ENCODE data around the gene SETD3. TPM values are rescaled to one million over a fixed set of nuclear protein-coding genes. Genes with fewer than 3 reads are reported as not detected.
A peak's percentile ranks its signal among the peaks of the same experiment; 100 is the strongest.

Gene SETD3
- total RNA-seq (2014; rRNA removed; shearing (Covaris generic)) (68.0 and 76.2 TPM in 2 replicates), polyA plus RNA-seq (2016; fragmentation: Nextera tagmentation; extraction: Ambion mirVana) (35.7 and 40.7 TPM in 2 replicates)
- long read RNA-seq, transcript SETD3-202 (13 exons, 2,878 nt), result major isoform, 11 of 17 reads
- long read RNA-seq, partial matches to known transcripts, result 4 of 17 reads
- long read RNA-seq, other reads (novel, unspliced or antisense), result 2 of 17 reads

DNA sequence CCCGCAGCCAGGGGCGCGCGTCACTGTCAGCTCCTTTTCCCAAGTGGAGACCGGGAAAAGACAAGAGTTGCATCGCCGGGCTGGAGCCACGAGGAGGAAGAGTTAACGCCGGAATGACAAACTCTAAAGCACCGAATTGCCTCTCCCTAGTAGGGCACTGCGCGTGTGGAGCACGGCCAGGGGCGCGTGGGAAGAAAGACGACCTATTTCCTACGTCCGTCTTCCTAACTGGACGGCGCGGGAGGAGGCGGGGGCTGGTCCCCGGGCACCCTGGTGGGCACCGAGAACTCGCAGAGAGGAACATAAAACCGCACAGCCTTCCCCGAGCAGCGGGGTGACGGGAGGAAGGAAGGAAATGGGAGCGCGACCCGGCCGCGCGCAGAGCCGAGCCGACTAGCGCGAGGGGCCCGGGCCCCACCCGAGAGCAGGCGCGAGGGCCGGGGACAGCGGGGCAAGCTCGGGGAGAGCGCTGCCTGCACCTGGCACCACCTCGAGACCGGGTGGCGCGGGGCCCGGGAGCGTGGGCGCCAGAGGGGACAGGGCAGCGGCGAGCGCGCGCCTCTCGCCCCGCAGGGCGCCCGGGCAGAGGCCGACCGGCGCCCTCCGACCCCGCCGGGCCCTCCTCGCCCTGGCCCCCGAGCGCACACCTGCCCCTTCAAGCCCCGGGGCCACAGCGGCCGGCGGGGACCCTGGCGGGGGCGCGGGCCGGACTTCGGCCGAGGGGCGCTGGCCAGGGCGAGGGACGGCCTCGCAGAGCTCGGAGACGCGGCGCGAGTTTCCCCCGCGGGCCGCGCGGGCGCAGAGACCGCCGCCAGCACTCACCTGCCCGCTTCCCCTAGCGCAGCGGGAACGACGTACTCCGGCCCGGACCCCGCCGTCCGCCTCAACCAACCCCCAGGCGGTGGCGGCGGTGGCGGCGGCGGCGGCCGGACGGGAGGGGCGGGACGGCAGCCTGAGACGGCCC is at the start of gene SETD3:
SETD3 (minus strand) TSS at position 954 of the 964 bp plus-strand sequence. CDS start 15,054 bp downstream, outside the sequence.
- Histone ChIP-seq H3K9me2 (ENCODE audit: insufficient read depth) (no peaks in the 10 kb centered on the region), H3K27ac (ENCODE audit: low read depth) (peak within 1 kb of the TSS; percentile 90), H2AFZ (peak within 1 kb of the TSS; percentile 54), H3K36me3 (ENCODE audit: insufficient read depth) (no peaks in the 10 kb centered on the region), H3K4me1 (ENCODE audit: insufficient read depth) (peaks cover 21% of the 10 kb centered on the region), H3F3A (replicated peaks; ENCODE audit: low read depth) (0 out of 2 replicates have a peak, but pooled peaks cover 6% of the 10 kb centered on the region), H3K4me2 (peak within 1 kb of the TSS; percentile 98), H4K20me1 (replicated peaks; ENCODE audit: insufficient read depth) (peaks cover 60% of the 10 kb centered on the region), H3K79me2 (replicated peaks; ENCODE audit: insufficient read depth) (peaks cover 87% of the 10 kb centered on the region), H3K27me3 (ENCODE audit: insufficient read depth) (no peaks in the 10 kb centered on the region), H3K4me3 (peak within 1 kb of the TSS; percentile 92)
- peak within 1 kb of the TSS; percentile 99 for H3K27ac Mint-ChIP-seq
- peak; percentile 68 for DNase-seq (ENCODE audit: low spot score)
- ATAC-seq, result peak; percentile 2; the same call in 2 of the 3 replicates
- no peaks in the 10 kb centered on the region for H3K9me3 Mint-ChIP-seq
- H3K27me3 Mint-ChIP-seq (ENCODE audit: insufficient read depth, low read depth, poor library complexity), result peaks cover 13% of the 10 kb centered on the region
- peaks cover 30% of the 10 kb centered on the region for H3K4me1 Mint-ChIP-seq
- no peaks in the 10 kb centered on the region; the same call in 2 of the 3 replicates for H3K36me3 Mint-ChIP-seq (ENCODE audit: low read depth)
- TF ChIP-seq CREB1 (CRISPR knock-in tag; IDR thresholded peaks at IDR 0.05; ENCODE audit: low read depth) (peak; percentile 31; the same call in 1 of the 2 replicates), POLR2AphosphoS5 (IDR thresholded peaks at IDR 0.05; ENCODE audit: low read depth) (peak; percentile 42; the same call in 1 of the 2 replicates), STAT1 (IDR thresholded peaks at IDR 0.05; ENCODE audit: unreplicated experiment) (no peak), EZH2phosphoT487 (IDR thresholded peaks at IDR 0.05; ENCODE audit: unreplicated experiment) (no peak)
- TF ChIP-seq, protein P1, sequence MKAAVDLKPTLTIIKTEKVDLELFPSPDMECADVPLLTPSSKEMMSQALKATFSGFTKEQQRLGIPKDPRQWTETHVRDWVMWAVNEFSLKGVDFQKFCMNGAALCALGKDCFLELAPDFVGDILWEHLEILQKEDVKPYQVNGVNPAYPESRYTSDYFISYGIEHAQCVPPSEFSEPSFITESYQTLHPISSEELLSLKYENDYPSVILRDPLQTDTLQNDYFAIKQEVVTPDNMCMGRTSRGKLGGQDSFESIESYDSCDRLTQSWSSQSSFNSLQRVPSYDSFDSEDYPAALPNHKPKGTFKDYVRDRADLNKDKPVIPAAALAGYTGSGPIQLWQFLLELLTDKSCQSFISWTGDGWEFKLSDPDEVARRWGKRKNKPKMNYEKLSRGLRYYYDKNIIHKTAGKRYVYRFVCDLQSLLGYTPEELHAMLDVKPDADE (IDR thresholded peaks at IDR 0.05), result no peak
- TF ChIP-seq, protein P2, sequence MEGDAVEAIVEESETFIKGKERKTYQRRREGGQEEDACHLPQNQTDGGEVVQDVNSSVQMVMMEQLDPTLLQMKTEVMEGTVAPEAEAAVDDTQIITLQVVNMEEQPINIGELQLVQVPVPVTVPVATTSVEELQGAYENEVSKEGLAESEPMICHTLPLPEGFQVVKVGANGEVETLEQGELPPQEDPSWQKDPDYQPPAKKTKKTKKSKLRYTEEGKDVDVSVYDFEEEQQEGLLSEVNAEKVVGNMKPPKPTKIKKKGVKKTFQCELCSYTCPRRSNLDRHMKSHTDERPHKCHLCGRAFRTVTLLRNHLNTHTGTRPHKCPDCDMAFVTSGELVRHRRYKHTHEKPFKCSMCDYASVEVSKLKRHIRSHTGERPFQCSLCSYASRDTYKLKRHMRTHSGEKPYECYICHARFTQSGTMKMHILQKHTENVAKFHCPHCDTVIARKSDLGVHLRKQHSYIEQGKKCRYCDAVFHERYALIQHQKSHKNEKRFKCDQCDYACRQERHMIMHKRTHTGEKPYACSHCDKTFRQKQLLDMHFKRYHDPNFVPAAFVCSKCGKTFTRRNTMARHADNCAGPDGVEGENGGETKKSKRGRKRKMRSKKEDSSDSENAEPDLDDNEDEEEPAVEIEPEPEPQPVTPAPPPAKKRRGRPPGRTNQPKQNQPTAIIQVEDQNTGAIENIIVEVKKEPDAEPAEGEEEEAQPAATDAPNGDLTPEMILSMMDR (conservative IDR thresholded peaks at IDR 0.05; ENCODE audit: low read depth in 2 of 2), result peak in 1 of 2 experiments; percentile 26; a peak in 1 of 4 replicates
- H3K4me3 Mint-ChIP-seq, result peak within 1 kb of the TSS; percentile 98

DNA sequence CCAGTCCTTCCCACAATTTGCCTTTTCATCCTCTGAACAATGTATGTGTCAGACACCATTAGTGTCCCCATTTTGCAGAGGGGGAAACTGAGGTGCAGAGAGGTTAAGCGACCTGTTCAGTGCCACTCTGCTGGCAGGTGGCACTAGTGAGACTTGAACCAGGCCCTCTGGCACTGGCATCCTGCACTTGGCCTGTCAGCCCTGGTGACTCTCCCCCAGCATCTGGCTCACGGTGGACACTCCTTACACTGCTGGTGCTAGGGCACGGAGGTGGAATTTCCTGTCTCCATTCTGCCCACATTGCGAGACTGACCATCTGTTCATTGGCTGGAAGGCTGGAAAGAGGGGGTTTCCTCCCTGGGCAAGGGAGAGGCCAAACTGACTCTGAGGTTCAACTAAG is 49.2 kb upstream of the SETD3 start:
- peaks cover 15% of the 10 kb centered on the region for H3K27me3 Mint-ChIP-seq (ENCODE audit: insufficient read depth, low read depth, poor library complexity)
- no peak overlapping the region for H3K4me3 ChIP-seq
- no peaks in the 10 kb centered on the region for H3K36me3 Mint-ChIP-seq (ENCODE audit: low read depth)
- no peak overlapping the region for H2AFZ ChIP-seq
- no peaks in the 10 kb centered on the region for H3K27me3 ChIP-seq (ENCODE audit: insufficient read depth)
- H3K4me2 ChIP-seq, result no peak overlapping the region
- DNase-seq (ENCODE audit: low spot score), result no peak
- no peaks in the 10 kb centered on the region for H4K20me1 ChIP-seq (replicated peaks; ENCODE audit: insufficient read depth)
- no peak overlapping the region for H3K4me3 Mint-ChIP-seq
- H3K36me3 ChIP-seq (ENCODE audit: insufficient read depth), result no peaks in the 10 kb centered on the region
- 0 out of 2 replicates have a peak, but pooled peaks cover 9% of the 10 kb centered on the region for H3F3A ChIP-seq (replicated peaks; ENCODE audit: low read depth)
- H3K27ac Mint-ChIP-seq, result no peak overlapping the region
- H3K79me2 ChIP-seq (replicated peaks; ENCODE audit: insufficient read depth), result no peaks in the 10 kb centered on the region; the same call in 1 of the 2 replicates
- H3K4me1 Mint-ChIP-seq, result peaks cover 34% of the 10 kb centered on the region
- no peak for ATAC-seq
- no peaks in the 10 kb centered on the region for H3K9me2 ChIP-seq (ENCODE audit: insufficient read depth)
- no peaks in the 10 kb centered on the region for H3K9me3 Mint-ChIP-seq
- H3K27ac ChIP-seq (ENCODE audit: low read depth), result no peak overlapping the region
- H3K4me1 ChIP-seq (ENCODE audit: insufficient read depth), result peaks cover 26% of the 10 kb centered on the region
- TF ChIP-seq, protein P3, sequence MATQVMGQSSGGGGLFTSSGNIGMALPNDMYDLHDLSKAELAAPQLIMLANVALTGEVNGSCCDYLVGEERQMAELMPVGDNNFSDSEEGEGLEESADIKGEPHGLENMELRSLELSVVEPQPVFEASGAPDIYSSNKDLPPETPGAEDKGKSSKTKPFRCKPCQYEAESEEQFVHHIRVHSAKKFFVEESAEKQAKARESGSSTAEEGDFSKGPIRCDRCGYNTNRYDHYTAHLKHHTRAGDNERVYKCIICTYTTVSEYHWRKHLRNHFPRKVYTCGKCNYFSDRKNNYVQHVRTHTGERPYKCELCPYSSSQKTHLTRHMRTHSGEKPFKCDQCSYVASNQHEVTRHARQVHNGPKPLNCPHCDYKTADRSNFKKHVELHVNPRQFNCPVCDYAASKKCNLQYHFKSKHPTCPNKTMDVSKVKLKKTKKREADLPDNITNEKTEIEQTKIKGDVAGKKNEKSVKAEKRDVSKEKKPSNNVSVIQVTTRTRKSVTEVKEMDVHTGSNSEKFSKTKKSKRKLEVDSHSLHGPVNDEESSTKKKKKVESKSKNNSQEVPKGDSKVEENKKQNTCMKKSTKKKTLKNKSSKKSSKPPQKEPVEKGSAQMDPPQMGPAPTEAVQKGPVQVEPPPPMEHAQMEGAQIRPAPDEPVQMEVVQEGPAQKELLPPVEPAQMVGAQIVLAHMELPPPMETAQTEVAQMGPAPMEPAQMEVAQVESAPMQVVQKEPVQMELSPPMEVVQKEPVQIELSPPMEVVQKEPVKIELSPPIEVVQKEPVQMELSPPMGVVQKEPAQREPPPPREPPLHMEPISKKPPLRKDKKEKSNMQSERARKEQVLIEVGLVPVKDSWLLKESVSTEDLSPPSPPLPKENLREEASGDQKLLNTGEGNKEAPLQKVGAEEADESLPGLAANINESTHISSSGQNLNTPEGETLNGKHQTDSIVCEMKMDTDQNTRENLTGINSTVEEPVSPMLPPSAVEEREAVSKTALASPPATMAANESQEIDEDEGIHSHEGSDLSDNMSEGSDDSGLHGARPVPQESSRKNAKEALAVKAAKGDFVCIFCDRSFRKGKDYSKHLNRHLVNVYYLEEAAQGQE (IDR thresholded peaks at IDR 0.05; ENCODE audit: unreplicated experiment), result no peak
- no peak for TF ChIP-seq STAT1 (IDR thresholded peaks at IDR 0.05; ENCODE audit: unreplicated experiment)
